Thoracic aorta (tissue), 2 donors: Measurements from ENCODE around the gene PEPD. TPM values are rescaled to one million over a fixed set of nuclear protein-coding genes. Genes with fewer than 3 reads are reported as not detected.

Experiments used
- ATAC-seq: fragments of 150-250 bp; one replicate; pipeline ENCODE4 v1.8.0; 2017; ENCODE audit warnings: low read depth; ENCODE audit not compliant: insufficient number of reproducible peaks, low FRiP score
- DNase-seq: peaks from one replicate; pipeline ENCODE4 v3.0.0-alpha.2; 2020; ENCODE audit warnings: low spot score
- H3K27ac ChIP-seq, 2 donors: fragments of 200-600 bp; sonication (generic); 1 replicate in 1 of 2; 2 replicates in 1 of 2; pipeline ENCODE4 v1.5.1; 2016; ENCODE audit warnings: mild to moderate bottlenecking in 2 of 2, moderate library complexity in 2 of 2
- H3K27me3 ChIP-seq: fragments of 200-600 bp; sonication (generic); replicated peaks from 2 replicates; pipeline ENCODE4 v1.6.0; 2016; ENCODE audit warnings: mild to moderate bottlenecking; ENCODE audit not compliant: insufficient read depth
- H3K36me3 ChIP-seq: fragments of 200-600 bp; sonication (generic); one replicate; pipeline ENCODE4 v1.5.1; 2016
- H3K4me1 ChIP-seq, 2 donors: fragments of 200-600 bp; sonication (generic); 1 replicate in 1 of 2; 2 replicates in 1 of 2; pipeline versions ENCODE4 v1.5.1 to v1.6.0; 2016; ENCODE audit warnings: low read depth in 2 of 2, mild to moderate bottlenecking in 1 of 2; ENCODE audit not compliant: control insufficient read depth in 1 of 2
- H3K4me3 ChIP-seq: fragments of 200-600 bp; sonication (generic); 2 replicates; pipeline ENCODE4 v1.5.1; 2016; ENCODE audit warnings: mild to moderate bottlenecking
- H3K9me3 ChIP-seq: fragments of 200-600 bp; sonication (generic); 2 replicates; pipeline ENCODE4 v1.5.1; 2016
- total RNA-seq, 2 donors: library from RNA; depleted of rRNA; stranded (reverse); fragments of >200 nt; gene quantifications; one replicate each; pipeline versions ENCODE4 v1.1.0 to v1.2.3, GENCODE V29; 2016
- TF ChIP-seq, protein P1 (sequence below): fragments of 200-600 bp; sonication (generic); IDR thresholded peaks from one replicate; pipeline ENCODE4 v1.5.1; 2019; ENCODE audit warnings: antibody characterized with exemption

PEPD gene
- total RNA-seq, 2 donors from 2014 or later: 48.7 to 70.9 TPM

GRCh38 chr19:33490041-33490451 is 31.5 kb downstream of the PEPD start:
- Histone ChIP-seq H3K27me3 (no peaks in the 10 kb centered on the region), H3K9me3 (no peaks in the 10 kb centered on the region), H3K4me1 (no peaks in the 10 kb centered on the region), H3K27ac (no peak overlapping the region), H3K36me3 (no peaks in the 10 kb centered on the region), H3K4me3 (no peak overlapping the region)
- DNase-seq (no peak), ATAC-seq (no peak)
- TF ChIP-seq, protein P1, sequence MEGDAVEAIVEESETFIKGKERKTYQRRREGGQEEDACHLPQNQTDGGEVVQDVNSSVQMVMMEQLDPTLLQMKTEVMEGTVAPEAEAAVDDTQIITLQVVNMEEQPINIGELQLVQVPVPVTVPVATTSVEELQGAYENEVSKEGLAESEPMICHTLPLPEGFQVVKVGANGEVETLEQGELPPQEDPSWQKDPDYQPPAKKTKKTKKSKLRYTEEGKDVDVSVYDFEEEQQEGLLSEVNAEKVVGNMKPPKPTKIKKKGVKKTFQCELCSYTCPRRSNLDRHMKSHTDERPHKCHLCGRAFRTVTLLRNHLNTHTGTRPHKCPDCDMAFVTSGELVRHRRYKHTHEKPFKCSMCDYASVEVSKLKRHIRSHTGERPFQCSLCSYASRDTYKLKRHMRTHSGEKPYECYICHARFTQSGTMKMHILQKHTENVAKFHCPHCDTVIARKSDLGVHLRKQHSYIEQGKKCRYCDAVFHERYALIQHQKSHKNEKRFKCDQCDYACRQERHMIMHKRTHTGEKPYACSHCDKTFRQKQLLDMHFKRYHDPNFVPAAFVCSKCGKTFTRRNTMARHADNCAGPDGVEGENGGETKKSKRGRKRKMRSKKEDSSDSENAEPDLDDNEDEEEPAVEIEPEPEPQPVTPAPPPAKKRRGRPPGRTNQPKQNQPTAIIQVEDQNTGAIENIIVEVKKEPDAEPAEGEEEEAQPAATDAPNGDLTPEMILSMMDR: no peak

DNA sequence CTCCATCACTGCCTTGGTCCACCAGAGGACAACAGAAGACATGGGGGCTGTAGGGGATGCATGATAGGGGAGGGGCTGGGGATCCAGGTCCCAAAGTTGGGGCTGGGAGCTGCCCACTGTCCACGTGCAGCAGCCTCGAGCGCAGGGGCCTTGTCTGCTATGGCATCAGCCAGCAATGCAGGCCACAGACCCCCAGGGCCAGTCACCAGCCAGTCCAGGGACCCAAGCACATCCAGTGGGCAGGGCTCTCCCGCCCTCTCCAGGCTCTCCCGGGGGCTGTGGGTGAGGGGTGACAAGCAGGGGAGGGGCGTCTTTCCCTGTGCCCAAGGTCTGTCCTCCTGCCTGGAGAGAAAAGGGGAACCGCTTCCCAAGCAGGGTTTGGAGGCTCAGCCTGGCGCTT is 32.8 kb downstream of the PEPD start:
- no peaks in the 10 kb centered on the region for H3K36me3 ChIP-seq
- no peak for DNase-seq
- H3K27me3 ChIP-seq: no peaks in the 10 kb centered on the region

DNA sequence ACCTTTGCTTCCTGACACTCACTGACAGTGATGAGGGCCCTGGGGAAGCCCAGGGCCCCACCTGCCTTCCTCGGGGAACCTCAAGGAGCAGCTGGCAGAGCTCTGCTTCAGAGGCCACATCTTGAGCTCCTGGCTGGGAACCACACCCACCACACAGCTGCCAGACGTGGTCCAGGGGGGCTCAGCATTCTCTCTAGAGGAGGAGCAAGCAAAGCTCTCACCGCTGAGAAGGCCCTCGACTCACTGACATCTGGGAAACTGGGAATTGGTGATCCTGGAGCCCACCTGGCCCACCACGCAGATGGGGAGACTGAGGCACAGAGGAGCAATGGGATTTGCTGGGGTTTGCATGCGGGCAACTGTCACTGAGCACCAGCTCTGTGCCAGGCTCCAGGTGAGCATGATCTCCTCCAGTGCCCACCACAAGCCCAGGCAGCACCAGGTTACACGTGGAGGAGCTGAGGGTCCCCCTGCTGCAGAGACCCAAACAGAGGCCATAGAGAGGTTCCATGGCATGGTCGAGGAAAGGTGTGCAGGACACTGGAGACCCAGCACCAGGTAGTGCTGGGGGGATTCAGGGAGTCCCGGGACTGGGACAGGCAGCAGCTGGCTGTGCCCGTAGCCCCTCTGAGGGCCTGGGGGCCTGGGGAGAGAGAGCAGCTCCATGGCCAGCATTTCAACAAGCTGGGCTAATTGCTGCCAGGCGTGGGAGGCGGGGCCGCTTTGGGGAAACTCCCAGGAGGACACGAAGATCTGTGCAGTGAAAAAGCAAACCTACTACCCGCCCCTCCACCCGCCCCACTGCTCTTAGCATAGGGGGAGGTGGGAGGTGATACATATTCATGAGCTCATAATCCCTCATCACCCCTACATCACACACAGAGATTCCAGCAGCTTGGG is 33.4 kb downstream of the PEPD start:
- H3K9me3 ChIP-seq: peaks cover 5% of the 10 kb centered on the region
- H3K4me1 ChIP-seq: no peaks in the 10 kb centered on the region
- TF ChIP-seq, protein P1: no peak
- DNase-seq (no peak), ATAC-seq (no peak)
- no peaks in the 10 kb centered on the region for H3K27me3 ChIP-seq
- no peak overlapping the region for H3K4me3 ChIP-seq
- no peak overlapping the region for H3K27ac ChIP-seq
- no peaks in the 10 kb centered on the region for H3K36me3 ChIP-seq

More for the DNA sequence above, 32.8 kb downstream of the PEPD start:
- Histone ChIP-seq H3K4me3 (no peak overlapping the region), H3K4me1 (no peaks in the 10 kb centered on the region), H3K9me3 (no peaks in the 10 kb centered on the region), H3K27ac (no peak overlapping the region)
- TF ChIP-seq, protein P1: no peak
- no peak for ATAC-seq

- Histone ChIP-seq H3K9me3 (peaks cover 6% of the 10 kb centered on the region), H3K4me3 (no peak overlapping the region), H3K27me3 (no peaks in the 10 kb centered on the region), H3K36me3 (no peaks in the 10 kb centered on the region), H3K27ac (no peak overlapping the region), H3K4me1 (no peaks in the 10 kb centered on the region)
- DNase-seq (no peak), ATAC-seq (no peak)
- TF ChIP-seq, protein P1: no peak
These were observed 34.4 kb downstream of the PEPD start for GRCh38 chr19:33486936-33487811.

DNA sequence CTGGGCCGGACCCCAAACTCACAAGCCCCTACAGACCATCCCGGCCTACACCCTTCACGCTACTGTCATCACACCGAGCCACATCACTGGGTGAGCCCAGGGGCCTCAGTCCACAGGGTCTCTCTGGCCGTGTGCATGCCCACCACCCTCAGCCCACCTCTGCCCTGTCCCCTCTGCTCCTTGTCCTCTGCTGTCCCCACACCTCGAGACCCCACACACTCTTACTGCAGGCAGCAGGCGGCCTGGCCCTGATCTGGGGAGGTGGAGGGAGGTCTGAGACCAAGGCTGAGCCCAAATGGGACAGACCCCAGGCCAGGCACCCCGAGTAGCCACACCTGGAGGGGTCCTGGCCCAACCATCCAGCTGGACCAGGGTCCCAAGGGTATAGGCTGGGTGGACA is 35.2 kb downstream of the PEPD start:
- TF ChIP-seq, protein P1: no peak
- Histone ChIP-seq H3K27ac (no peak overlapping the region), H3K36me3 (no peaks in the 10 kb centered on the region), H3K4me3 (no peak overlapping the region), H3K27me3 (no peaks in the 10 kb centered on the region), H3K9me3 (peaks cover 6% of the 10 kb centered on the region), H3K4me1 (no peaks in the 10 kb centered on the region)
- ATAC-seq (no peak), DNase-seq (no peak)
